ENCODE measurements around the gene ARPC2.
A peak's percentile ranks its signal among the peaks of the same experiment; 100 is the strongest.

The ARPC2 gene

DNA sequence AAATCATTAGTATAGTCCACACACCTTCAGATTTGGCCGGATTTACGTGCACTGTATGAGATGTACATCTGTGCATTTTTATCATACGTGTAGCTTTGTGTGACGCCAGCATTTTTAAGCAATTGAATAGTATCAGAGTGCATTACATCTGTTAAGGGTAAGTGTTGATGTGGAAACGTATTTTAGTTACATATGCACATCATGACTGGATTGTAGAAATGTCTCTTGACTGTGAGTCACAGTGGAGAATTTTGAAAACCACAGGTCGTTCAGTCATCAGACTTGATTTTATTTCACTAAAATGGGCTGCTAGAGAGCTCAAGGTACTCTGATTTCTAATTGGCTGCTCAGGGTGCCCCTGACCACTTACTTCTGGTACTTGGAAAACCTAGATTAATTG, 38.5 kb downstream of the ARPC2 start:
- no peak for DNase-seq

DNA sequence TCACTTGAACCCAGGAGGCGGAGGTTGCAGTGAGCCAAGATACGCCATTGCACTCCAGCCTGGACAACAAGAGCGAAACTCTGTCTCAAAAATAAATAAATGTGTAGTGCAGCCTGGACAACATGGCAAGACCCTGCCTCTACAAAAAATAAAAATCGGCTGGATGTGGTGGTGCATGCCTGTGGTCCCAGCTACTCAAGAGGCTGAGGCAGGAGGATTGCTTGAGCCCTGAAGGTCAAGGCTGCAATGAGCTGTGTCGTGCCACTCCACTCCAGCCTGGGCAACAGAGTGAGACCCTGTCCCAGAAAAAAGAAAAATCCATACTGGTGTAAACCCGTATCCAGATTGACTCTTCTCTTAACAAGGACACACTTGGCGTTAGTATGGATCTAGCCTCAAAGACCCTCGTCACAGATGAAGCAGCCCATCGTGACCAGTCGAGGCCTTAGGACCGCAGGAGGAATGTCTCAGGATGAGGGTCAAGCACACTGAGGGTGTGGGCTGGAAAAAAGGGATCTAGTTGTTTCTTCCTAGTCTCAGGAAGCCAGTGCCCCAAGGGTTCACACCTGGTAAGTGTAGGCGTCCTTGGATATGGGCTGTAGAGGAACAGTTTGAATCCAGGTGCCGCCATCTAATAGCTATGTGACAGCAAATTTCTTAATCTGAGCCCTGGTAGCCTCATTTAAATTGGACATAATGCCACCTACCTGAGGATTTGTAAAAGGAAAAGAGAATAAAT, 39.8 kb downstream of the ARPC2 start:
- DNase-seq, result no peak

DNA sequence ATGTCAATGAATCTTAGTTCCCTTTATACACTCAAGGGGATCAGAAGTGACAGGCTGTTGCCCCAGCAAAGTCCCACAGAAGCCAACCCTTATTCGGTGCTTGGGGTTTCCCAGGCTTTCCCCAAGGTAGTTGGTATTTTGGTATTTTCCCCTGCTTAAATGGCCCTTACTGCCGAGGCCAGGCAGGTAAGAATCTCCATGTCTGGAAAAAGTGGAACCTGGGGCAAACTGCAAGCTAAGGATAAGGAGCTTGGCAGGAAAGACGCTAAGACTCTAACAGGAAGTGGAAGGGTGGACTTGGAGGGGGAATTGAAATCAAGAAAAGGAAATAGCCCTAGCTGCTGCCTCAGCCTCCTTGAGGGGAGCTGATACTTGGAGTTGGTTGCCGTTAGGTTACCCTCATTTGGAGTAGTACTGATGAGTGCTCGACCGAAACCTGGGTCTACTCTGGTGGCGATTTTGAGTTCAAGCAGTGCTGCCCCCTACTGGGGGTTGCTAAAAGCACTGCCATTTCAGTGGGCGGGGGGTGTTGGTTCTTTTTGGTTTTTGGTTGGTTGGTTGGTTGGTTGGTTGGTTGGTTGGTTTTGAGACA, 40.5 kb downstream of the ARPC2 start:
- DNase-seq, result peak; percentile 58

DNA sequence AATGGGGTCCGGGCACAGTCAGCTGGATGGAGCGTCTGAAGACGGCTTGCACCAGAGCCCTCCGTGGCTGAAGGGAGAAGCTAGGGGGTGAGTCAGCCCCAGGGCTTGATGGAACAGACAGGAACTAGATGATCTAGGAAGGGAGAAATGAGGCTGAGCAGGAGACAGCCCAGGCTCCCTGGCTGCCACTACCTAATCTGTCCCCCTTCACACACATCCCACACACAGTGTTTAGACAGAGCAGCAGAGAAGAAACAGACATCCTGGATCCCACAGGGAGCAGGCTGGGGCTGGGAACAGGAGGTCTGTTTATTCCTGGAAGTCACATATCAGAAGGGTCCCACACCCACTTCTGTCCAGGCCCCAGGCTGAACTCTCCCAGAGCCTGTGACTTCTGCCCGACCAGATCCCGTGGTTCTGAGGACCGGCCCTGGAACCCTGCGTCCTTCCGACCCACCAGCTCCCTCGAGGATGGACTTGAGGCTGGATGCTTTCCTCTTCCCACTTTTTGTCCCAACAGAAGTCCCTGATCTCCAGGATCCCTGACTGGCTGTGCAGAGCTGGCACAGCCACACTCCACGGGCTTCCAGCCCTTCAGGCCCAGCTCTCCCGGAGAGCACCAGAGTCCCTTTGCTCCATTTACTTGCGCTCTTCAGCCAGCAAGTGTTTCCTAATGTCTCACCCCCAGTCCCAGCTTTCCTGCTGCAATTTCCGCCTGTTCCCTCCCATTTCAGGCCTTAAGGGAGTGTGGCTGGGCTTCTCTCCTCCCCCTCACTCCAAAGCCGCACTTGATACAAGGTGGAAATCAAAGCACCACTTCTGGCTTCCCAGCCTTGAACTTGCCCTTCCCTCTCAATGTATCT, 42.3 kb downstream of the ARPC2 start:
- no peak for DNase-seq

DNA sequence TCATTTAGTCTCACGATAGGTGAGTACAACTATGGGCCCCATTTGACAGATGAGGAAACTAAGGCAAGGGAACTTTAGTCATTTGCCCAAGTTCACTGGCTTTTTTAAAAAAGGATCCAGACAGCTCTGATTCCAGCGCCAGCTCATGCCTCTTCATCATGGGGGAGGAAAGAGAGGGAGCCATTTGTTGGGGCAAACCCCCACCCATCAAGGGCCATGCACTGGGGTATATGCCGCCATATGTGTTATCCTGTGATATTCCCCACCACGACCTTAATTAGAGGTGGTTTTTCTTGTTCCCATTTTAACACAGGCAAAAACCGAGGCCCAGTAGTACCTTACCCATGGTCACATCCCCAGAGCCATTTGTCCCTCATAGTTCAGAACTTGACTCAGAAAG, 43.2 kb downstream of the ARPC2 start:
- DNase-seq, result no peak

DNA sequence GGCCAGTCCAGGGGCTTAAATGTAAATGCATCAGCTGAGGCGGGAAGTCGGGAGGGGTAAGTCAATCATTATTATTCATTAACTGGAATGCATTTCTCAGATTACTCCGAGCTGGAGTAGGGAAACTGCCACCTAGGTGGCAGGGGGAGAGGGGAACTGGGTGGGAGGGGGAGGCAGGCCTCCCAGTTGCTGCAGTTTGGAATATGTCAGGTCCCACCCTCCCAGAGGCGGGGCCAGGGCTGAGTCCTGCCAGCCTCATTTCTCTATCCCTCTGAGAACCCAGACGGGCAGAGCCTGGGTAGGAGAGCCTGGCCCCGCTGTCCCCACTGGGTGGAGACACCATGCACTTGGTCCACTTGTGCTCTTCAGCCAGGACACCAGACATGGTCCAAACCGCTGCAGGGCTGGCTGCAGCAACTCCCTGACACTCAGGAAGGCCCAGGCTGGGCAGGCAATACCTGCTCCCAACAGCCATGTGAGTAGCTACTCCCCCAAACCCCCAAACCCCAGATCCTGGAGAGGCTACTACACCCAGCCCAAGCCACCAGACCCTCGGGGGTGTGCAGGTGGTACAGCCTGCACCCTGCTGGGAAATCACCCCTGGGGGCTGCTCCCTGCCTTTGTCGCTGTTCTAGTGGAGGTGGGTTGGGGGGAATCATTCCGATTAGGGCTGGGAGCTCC, 43.9 kb downstream of the ARPC2 start, which contains the start of gene GPBAR1:
Gene GPBAR1 (plus strand): TSS at position 274 of the 681 bp plus-strand sequence. CDS start 1,710 bp downstream, outside the sequence.
- no peak for DNase-seq

DNA sequence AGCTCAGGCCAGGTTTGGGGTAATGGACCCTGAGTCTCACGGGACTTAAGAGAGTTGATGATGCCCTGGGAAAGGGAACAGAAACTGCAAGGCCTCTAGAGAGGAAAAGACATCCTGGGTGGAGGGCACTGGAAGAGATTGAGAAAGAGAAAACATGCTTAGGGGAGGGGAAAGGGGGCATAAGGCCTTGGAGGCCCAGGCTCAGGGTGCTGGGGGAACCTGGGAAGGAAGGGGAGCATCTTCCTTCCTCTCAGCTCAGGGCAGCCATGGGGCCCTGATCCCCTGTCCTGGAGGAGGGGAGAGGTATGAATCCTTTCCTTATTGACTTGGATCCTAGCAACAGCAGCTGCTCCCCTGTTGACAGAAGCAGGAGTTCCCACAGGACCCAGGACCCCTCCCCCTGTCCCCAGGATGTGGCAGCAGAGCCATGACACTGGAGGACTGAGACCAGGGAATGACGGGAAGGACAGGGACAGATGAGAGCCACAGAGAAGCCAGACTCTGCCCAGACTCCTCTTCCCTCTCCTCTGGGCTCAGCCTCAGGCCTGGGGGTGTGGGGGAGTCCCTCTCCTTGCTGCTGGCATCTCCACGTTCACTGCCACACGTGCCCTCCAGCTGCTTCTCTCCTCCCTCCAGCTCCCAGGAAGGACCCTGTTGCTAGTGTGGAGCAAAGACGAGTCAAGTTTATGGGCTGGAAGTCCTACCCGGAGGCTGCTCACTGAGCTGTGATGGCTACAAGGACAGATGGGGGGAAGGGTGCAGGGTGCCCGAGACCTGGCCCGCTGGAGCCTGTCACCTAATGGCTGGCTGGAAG, 44.6 kb downstream of the ARPC2 start:
- DNase-seq, result no peak

DNA sequence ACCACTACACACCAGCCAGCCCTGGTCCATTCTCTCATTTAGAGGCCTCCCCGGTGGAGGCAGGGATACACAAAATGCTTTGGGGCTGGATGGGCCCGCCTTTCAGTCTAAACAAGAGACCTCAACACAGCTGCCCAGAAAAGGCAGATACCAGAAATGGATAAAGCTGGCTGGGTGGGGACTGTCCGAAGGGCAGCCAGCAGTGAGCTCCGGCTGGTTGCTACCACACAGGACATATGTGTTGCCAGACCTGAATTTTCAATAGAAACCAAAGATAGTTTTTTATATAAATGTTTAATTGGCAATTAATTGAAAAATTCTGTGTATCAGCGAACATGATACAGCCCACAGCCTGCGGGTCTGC, 45.2 kb downstream of the ARPC2 start:
- DNase-seq, result no peak

DNA sequence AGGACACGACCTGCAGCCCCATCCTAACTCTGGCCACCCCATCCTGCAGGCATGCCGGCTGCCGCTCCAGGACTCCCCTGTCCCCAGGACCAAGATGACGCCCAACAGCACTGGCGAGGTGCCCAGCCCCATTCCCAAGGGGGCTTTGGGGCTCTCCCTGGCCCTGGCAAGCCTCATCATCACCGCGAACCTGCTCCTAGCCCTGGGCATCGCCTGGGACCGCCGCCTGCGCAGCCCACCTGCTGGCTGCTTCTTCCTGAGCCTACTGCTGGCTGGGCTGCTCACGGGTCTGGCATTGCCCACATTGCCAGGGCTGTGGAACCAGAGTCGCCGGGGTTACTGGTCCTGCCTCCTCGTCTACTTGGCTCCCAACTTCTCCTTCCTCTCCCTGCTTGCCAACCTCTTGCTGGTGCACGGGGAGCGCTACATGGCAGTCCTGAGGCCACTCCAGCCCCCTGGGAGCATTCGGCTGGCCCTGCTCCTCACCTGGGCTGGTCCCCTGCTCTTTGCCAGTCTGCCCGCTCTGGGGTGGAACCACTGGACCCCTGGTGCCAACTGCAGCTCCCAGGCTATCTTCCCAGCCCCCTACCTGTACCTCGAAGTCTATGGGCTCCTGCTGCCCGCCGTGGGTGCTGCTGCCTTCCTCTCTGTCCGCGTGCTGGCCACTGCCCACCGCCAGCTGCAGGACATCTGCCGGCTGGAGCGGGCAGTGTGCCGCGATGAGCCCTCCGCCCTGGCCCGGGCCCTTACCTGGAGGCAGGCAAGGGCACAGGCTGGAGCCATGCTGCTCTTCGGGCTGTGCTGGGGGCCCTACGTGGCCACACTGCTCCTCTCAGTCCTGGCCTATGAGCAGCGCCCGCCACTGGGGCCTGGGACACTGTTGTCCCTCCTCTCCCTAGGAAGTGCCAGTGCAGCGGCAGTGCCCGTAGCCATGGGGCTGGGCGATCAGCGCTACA, 45.9 kb downstream of the ARPC2 start:
- no peak for DNase-seq

DNA sequence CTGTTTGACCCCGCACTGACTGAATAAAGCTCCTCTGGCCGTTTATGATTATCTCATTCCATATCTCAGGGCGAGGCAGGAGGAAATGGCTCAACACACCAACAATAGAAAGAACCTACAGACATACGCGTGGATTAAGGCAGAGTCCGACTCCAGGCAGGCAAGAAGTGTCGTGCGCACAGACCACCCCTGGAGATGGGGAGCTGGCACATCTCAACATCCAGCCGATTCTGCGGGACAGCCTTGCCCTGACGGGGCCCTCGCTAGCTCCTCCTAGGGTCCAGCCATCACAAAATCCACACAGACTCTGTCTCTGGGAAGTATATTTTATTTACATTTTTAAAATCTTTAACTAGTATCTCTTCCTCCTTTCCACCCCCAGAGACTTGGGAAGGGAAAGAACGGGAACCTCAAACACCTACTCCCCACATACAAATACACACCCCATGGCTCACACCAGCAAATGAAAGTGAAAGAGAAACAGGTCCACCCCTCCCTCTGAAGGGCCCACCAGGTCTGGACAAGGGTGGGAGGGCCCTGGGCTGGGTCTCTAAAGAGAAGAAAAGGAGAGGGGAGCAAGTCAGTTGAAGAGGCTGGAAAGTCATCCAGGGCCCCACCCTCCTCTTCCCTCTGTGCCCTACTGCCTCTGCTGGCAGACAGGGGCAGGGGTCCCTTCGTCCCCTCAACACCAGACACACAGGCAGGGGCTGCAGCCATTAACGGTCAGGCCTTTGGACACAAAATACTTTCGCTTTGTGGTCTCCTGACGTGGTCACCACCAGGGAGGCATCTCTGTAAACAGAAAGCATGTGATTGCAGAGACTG, 47.0 kb downstream of the ARPC2 start:
- DNase-seq, result no peak

DNA sequence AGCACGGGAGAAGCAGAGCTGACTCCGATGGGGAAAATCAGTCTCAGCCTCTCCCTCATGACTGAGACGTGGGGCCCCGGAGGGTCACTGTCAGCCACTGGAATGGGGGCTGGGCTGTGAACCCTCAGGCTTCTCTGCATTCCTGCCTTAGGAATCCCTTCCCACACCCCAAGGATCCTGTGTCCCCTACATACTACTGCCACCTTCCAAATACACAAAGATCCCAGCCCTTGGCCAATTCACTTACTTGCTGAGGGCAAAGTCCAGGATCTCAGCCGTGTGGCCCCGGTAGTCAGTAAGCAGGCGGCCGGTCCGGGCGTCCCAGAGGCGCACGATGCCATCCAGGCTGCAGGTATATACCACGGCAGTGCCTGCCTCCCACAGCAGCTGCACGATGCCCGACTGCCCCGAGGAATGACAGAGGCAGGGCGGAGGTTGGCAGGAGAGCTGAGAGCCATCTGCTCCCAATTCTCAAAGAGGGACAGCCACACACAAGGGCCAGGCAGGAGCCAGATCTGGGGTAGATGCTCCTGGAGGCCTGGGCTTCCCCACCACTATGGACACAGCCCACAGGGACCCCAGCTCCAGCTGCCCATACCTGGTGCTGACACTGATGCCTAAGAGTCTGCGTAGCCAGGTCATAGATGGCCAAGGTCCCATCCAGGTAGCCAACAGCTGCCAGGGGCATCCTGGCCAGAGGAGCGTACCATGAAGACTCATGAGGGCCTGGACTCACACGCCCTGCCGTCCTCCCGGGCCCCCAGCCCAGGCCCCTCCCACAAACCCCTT, 48.0 kb downstream of the ARPC2 start:
- no peak for DNase-seq

DNA sequence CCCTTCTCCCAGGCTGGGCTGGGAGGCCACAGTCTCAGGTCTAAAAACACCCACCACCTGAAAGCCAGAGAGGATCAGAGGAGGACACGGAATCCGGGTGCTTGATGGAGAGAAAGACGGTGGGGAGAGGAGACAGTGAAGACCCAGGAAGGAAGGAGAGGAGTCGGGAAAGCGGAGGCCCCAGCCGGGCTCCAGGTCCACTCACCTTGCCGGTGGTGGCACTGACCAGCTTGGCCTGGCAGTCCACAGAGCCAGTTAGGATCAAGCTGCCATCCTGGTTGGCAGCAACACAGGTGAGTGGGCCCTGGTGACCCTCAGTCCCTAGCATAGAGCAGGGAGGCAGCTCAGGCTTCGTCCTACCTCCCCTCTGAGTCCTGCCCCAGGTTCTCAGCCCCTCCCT, 48.6 kb downstream of the ARPC2 start:
- no peak for DNase-seq

DNA sequence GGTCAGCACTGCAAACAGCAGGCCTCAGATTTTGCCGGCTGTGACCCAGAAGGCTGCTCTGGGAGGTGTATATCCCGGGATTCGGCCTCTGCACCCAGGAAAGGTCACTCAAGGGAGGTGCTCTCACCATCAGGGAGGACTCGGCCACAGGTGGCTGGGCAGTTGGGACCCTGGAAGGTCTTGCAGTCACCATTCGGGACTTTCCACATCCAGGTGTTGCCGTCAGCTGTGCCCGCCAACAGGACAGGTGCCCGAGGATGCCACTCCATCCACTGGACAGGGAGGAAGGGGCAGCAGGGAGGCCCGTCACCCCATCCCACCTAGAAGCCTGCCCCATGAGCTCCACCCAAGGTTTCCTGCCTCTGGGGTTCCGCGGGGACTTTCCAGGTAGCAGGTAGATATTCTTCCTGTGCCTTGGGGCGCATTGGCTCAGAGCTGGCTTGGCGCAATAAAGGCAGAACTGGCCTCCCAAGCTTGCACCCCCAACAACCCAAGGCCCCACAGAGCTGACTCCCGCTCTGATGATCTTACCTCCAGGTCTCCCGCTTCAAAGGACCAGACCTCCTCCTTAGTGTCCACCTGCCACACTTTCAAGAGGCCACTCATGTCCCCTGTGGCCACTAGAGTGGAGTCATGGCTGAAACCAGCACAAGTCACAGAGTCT, 49.5 kb downstream of the ARPC2 start:
- no peak for DNase-seq

DNA sequence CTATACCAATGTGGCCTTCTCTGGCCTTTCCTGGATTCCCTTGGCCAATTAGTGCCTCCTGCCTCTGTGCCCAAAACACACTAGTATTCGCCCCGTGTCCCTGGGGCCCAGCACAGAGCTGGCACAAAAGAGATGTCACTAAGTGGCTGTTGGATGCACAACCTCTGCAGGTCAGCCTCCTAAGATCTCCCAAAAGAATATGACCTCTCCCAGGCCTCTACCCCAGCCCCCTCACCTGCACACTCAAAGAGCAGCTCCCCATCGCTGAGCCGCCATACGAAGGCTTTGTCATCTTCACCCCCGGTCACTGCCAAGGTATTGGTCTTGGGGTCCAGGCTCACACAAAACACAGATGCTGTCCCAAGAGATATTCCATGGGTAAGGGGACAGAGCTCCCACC, 50.3 kb downstream of the ARPC2 start:
- no peak for DNase-seq

DNA sequence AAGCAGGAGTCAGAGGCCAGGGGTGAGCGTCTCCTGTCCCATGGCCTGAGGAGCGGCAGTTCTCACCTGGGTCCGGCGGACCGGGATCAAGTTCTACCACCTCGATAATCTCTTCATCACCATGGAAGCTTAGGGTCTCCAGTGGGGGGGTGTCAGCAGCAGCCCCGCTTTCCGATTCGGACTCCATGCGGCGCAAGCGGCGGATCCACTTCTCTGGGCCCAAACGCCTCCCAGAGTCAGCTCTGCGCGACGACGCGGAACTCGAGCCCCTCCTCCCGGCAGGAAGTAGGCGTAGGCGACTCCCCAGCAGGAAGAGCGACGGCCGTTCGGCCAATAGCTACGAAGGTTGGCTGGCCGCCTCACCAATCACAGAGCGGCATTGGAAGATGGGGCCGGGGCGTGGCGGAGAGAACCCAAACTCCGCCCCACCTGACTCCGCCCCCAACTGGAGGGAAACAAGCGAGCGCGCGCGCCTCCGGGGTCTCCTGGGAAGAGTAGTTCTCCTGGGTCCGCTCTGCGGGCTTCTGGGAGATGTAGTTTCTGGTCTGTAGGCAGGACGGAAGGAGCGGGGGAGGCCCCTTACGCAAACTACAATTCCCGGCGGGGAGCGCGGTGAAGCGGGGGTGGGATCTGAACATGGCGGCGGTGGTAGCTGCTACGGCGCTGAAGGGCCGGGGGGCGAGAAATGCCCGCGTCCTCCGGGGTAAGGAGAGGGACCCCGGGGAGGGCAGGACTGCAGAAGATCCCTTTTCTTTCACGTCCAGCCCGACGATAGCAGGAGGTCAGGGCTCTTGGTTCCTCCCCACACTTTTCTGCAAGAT, 53.1 kb downstream of the ARPC2 start, which contains the start of the genes AAMP and PNKD:
Gene AAMP (minus strand): TSS at position 238 of the 821 bp plus-strand sequence. CDS start 51 bp downstream, at position 187.
Gene PNKD (plus strand): TSS at position 620 of the 821 bp plus-strand sequence. CDS start 17 bp downstream, at position 637.
- DNase-seq, result peak; percentile 100

DNA sequence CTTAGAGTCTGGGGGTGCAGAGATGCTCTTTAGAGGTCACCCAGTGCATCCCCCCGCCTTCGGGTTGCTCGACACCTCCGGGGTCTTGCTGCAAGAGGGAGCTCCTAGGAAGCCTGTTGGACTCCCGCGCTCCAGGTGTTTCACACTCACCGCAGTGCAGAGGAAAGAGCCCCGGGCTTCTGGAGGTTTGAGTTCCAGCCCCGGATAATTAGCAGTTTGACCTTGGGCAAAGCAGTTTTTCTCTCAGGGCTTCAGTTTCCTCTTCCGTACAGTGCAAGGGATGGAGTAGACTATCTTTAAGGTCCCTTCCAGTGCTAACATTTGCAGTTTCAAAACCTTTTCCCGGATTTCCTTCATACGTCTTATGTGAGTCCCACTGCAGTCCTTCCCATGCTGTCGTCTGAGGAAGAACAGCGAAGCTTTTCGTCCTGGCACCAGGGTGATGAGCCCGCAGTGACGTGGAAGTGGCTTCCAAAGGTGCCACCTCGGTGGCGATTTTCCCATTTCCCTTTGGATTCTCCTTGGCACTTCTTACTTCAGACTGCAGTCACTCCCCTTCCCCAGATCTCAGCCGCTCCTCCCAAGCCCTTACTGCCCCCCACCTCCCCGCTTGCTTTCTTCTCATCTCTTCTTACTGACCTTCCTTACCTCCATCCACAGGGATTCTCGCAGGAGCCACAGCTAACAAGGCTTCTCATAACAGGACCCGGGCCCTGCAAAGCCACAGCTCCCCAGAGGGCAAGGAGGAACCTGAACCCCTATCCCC, 53.9 kb downstream of the ARPC2 start:
- DNase-seq, result no peak

DNA sequence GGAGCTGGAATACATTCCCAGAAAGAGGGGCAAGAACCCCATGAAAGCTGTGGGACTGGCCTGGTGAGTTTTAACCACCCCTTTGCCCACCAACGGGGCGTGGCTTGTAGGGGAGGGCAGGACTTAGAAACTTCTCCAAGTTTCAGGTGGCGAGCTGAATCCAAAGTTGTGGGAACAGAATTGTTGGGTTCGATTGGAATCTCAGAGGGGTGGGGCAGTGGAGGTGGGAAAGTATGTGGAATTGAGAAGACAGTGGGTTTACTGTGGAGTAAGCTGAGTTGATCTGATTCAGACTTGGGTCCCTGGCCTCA, 54.5 kb downstream of the ARPC2 start:
- no peak for DNase-seq

Data from central memory CD4-positive, alpha-beta T cell (primary cell).